Breast epithelium (tissue), 4 donors: Measurements from ENCODE around the gene SLC6A17. TPM values are rescaled to one million over a fixed set of nuclear protein-coding genes. Genes with fewer than 3 reads are reported as not detected.

Experiments
- DNase-seq, 2 donors: peaks; one replicate each; pipeline ENCODE4 v3.0.0-alpha.2; 2019; ENCODE audit warnings: low spot score in 2 of 2
- H3K27ac ChIP-seq, 2 donors: fragments of 200-600 bp; sonication (generic) in 1 of 2; one replicate each; pipeline ENCODE4 v1.5.1; 2016 to 2019; ENCODE audit warnings: mild to moderate bottlenecking in 1 of 2
- H3K27me3 ChIP-seq, 2 donors: fragments of 200-600 bp; sonication (generic) in 1 of 2; one replicate each; pipeline versions ENCODE4 v1.5.1 to v1.6.0; 2017 to 2019; ENCODE audit warnings: control low read depth in 1 of 2, mild to moderate bottlenecking in 1 of 2
- H3K36me3 ChIP-seq: fragments of 200-600 bp; one replicate; pipeline ENCODE4 v1.5.1; 2019
- H3K4me1 ChIP-seq, 2 donors: fragments of 200-600 bp; sonication (generic); one replicate each; pipeline ENCODE4 v1.5.1; 2016 to 2019; ENCODE audit warnings: control low read depth in 1 of 2
- H3K4me3 ChIP-seq, 3 donors: fragments of 200-600 bp; sonication (generic); 1 replicate in 2 of 3; 2 replicates in 1 of 3; pipeline ENCODE4 v1.5.1; 2016 to 2019; ENCODE audit warnings: mild to moderate bottlenecking in 3 of 3, moderate library complexity in 2 of 3
- H3K9me3 ChIP-seq, 2 donors: fragments of 200-600 bp; sonication (generic) in 1 of 2; one replicate each; pipeline ENCODE4 v1.5.1; 2016 to 2019; ENCODE audit warnings: control low read depth in 1 of 2
- CTCF ChIP-seq, 3 donors: fragments of 450-650 bp; IDR thresholded peaks; one replicate each; pipeline ENCODE4 v1.5.1; 2016 to 2017; ENCODE audit warnings: antibody characterized with exemption in 3 of 3, mild to moderate bottlenecking in 3 of 3, moderate library complexity in 3 of 3
- POLR2A ChIP-seq: fragments of 450-650 bp; IDR thresholded peaks from one replicate; pipeline ENCODE4 v1.6.1; 2016; ENCODE audit warnings: antibody characterized with exemption, mild to moderate bottlenecking, moderate library complexity
- POLR2AphosphoS5 ChIP-seq, 3 donors: sonication (generic); formaldehyde crosslinking; IDR thresholded peaks; one replicate each; pipeline ENCODE4 v1.6.1; 2017; ENCODE audit warnings: antibody characterized with exemption in 3 of 3
- intact Hi-C: fragments of 100-400 bp; cut with DNase I; formaldehyde crosslinking; loops from one replicate; pipeline ENCODE4 v1.15.1; 2023; ENCODE audit warnings: low total_unique reads
- total RNA-seq, 3 donors: library from RNA; depleted of rRNA; stranded (reverse); fragments of >200 nt; gene quantifications; one replicate each; pipeline ENCODE4 v1.1.0, GENCODE V29; 2016

The SLC6A17 gene
- total RNA-seq, 3 donors from 2014 or later: under 0.01 to 0.29 (median under 0.01) TPM

GRCh38 chr1:110228869-110229268 lies 78.6 kb downstream of the SLC6A17 start:
- TF ChIP-seq CTCF (IDR thresholded peaks at IDR 0.05) (no peak), POLR2AphosphoS5 (IDR thresholded peaks at IDR 0.05) (no peak), POLR2A (no peak)
- H3K27ac ChIP-seq: peak overlapping the region; percentile 79 to 88
- H3K4me3 ChIP-seq: no peak overlapping the region
- intact Hi-C loops: no loop called here
- no peaks in the 10 kb centered on the region for H3K27me3 ChIP-seq
- no peaks in the 10 kb centered on the region for H3K9me3 ChIP-seq
- H3K36me3 ChIP-seq: no peaks in the 10 kb centered on the region
- H3K4me1 ChIP-seq: peaks cover 2 to 5% of the 10 kb centered on the region in 2 donors
- no peak for DNase-seq

GRCh38 chr1:110229348-110230001 lies 79.2 kb downstream of the SLC6A17 start:
- Histone ChIP-seq H3K27me3 (no peaks in the 10 kb centered on the region), H3K36me3 (no peaks in the 10 kb centered on the region), H3K9me3 (no peaks in the 10 kb centered on the region), H3K4me3 (no peak overlapping the region), H3K27ac (peak overlapping the region; percentile 79 to 88), H3K4me1 (peaks cover 2 to 8% of the 10 kb centered on the region in 2 donors)
- DNase-seq: peak in 1 of 2 donors; percentile 54
- no peak for TF ChIP-seq POLR2A
- no peak for TF ChIP-seq CTCF (IDR thresholded peaks at IDR 0.05)
- TF ChIP-seq POLR2AphosphoS5 (IDR thresholded peaks at IDR 0.05): no peak
- intact Hi-C loops: no loop called here

- no peak for TF ChIP-seq POLR2A
- TF ChIP-seq CTCF (IDR thresholded peaks at IDR 0.05): no peak
- no peak for TF ChIP-seq POLR2AphosphoS5 (IDR thresholded peaks at IDR 0.05)
- DNase-seq: no peak
- Histone ChIP-seq H3K9me3 (no peaks in the 10 kb centered on the region), H3K27me3 (no peaks in the 10 kb centered on the region), H3K4me1 (peaks cover 2 to 11% of the 10 kb centered on the region in 2 donors), H3K4me3 (no peak overlapping the region), H3K36me3 (no peaks in the 10 kb centered on the region), H3K27ac (peak overlapping the region; percentile 79 to 88)
- intact Hi-C loops: no loop called here
Observed at GRCh38 chr1:110230381-110231199, 80.3 kb downstream of the SLC6A17 start.

DNA sequence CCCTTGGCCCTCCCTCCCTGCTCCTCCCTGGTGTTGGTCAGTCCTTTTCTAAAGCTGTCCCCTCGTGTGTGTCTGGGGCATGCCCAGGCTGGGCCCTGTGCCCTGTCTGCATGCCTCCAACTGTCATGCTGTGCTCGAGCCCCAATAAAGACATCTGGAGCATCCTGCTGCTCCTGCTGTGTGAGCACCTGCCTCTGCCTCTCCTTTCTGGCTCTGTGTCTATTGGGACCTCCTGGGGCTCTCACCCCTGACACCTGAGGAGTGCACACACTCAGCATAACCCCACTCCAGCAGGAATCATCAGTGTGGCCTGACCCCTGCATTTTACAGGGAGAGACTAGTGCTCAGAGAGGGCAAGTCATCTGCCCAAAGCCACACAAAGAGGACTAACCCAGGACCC lies 83.6 kb downstream of the SLC6A17 start:
- DNase-seq: no peak
- Histone ChIP-seq H3K4me3 (no peak overlapping the region), H3K36me3 (no peaks in the 10 kb centered on the region), H3K4me1 (peaks cover 0 to 5% of the 10 kb centered on the region in 2 donors), H3K9me3 (no peaks in the 10 kb centered on the region), H3K27me3 (no peaks in the 10 kb centered on the region), H3K27ac (peak overlapping the region in 1 of 2 donors; percentile 88)
- no peak for TF ChIP-seq POLR2AphosphoS5 (IDR thresholded peaks at IDR 0.05)
- no peak for TF ChIP-seq CTCF (IDR thresholded peaks at IDR 0.05)
- no peak for TF ChIP-seq POLR2A
- intact Hi-C loops: no loop called here

DNA sequence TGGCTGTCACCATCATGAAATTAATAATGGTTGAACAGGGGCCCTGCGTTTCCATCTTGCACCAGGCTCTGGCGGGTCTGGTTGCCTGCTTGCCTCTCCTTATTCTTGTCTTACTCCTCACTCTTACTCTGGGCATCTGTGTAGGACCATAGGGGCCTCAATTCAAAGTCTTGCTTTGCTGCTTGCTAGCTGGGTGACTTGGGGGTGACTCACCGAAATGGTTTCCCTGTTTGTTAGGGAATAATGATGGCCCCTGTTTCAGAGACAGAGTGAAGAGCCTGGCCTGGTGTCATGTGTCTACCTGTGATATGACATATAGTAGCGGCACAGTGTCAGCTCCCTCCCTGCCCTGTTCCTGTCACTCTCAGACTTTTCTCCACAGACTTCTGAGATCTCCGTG lies 84.4 kb downstream of the SLC6A17 start:
- TF ChIP-seq POLR2AphosphoS5 (IDR thresholded peaks at IDR 0.05) (no peak), CTCF (IDR thresholded peaks at IDR 0.05) (no peak), POLR2A (no peak)
- no peak for DNase-seq
- H3K4me1 ChIP-seq: peaks cover 0 to 5% of the 10 kb centered on the region in 2 donors
- H3K27me3 ChIP-seq: no peaks in the 10 kb centered on the region
- peak overlapping the region; percentile 64 to 88 for H3K27ac ChIP-seq
- no peaks in the 10 kb centered on the region for H3K9me3 ChIP-seq
- intact Hi-C loops: no loop called here
- no peak overlapping the region for H3K4me3 ChIP-seq
- no peaks in the 10 kb centered on the region for H3K36me3 ChIP-seq
